ENCODE measurements around the gene SUB1.
"Not testable (repeated sequence)": the region's sequence is repeated elsewhere in the genome, so short reads cannot be mapped to it uniquely, and the experiment has no call there.

Gene SUB1

GRCh38 chr5:32585446-32586275 lies at the start of gene SUB1:
SUB1 (plus strand) TSS chr5:32585557; CDS start chr5:32588513, 2,956 bp downstream.
- DNase-seq = peak; percentile 95

- DNase-seq = peak; percentile 35
Observed at GRCh38 chr5:32536246-32536645, 49.1 kb upstream of the SUB1 start.

- peak; percentile 28 for DNase-seq
Observed at GRCh38 chr5:32537437-32538029, 47.8 kb upstream of the SUB1 start.

GRCh38 chr5:32538031-32538547 lies 47.3 kb upstream of the SUB1 start:
- peak; percentile 77 for DNase-seq

- DNase-seq = no peak
Observed at GRCh38 chr5:32539981-32540845, 45.1 kb upstream of the SUB1 start.

GRCh38 chr5:32541241-32541640 lies 44.1 kb upstream of the SUB1 start:
- peak; percentile 9 for DNase-seq

- DNase-seq = no peak
Observed at GRCh38 chr5:32542216-32543059, 42.9 kb upstream of the SUB1 start.

- no peak for DNase-seq
Observed at GRCh38 chr5:32543291-32543690, 42.1 kb upstream of the SUB1 start.

- DNase-seq = peak; percentile 57
Observed at GRCh38 chr5:32545102-32545800, 40.1 kb upstream of the SUB1 start.

- no peak for DNase-seq
Observed at GRCh38 chr5:32551194-32551593, 34.2 kb upstream of the SUB1 start.

GRCh38 chr5:32551865-32552264 lies 33.5 kb upstream of the SUB1 start:
- no peak for DNase-seq

GRCh38 chr5:32552491-32552890 lies 32.9 kb upstream of the SUB1 start:
- DNase-seq = not testable (repeated sequence)

- no peak for DNase-seq
Observed at GRCh38 chr5:32552936-32553335, 32.4 kb upstream of the SUB1 start.

GRCh38 chr5:32554181-32554780 lies 31.1 kb upstream of the SUB1 start:
- DNase-seq = not testable (repeated sequence)

- DNase-seq = not testable (repeated sequence)
Observed at GRCh38 chr5:32556543-32556942, 28.8 kb upstream of the SUB1 start.

- no peak for DNase-seq
Observed at GRCh38 chr5:32559411-32559810, 25.9 kb upstream of the SUB1 start.

GRCh38 chr5:32559921-32560320 lies 25.4 kb upstream of the SUB1 start:
- no peak for DNase-seq

- no peak for DNase-seq
Observed at GRCh38 chr5:32562056-32562455, 23.3 kb upstream of the SUB1 start.

- DNase-seq = no peak
Observed at GRCh38 chr5:32562843-32563242, 22.5 kb upstream of the SUB1 start.

GRCh38 chr5:32563614-32564013 lies 21.7 kb upstream of the SUB1 start:
- DNase-seq = no peak

- no peak for DNase-seq
Observed at GRCh38 chr5:32565145-32565544, 20.2 kb upstream of the SUB1 start.

Measured in NCI-H69 (cell line).